ENCODE results near the gene NDUFB7.
"Not testable (repeated sequence)": the region's sequence is repeated elsewhere in the genome, so short reads cannot be mapped to it uniquely, and the experiment has no call there.

Gene NDUFB7

DNA sequence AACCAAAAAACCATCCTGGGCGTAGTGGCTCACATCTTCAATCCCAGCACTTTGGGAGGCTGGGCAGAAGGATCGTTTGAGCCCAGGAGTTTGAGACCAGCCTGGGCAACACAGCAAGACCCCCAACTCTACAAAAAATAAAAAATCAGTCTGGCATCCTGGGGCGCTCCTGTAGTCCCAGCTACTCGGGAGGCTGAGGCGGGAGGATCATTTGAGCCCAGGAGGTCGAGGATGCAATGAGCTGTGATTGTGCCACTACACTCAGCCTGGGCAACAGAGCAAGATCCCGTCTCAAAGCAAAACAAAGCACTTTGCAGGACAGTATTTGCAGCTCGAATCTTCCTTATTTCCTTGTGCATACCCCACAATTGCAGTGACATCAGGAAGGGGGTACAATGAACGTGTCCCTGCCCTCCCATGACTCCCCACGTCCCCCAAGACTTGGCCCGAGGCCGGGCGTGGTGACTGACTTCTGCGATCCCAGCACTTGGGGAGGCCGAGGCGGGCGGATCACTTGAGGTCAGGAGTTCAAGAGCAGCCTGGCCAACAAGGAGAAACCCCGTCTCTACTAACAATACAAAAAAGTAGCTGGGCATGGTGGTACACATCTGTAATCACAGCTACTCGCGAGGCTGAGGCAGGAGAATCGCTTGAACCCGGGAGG lies 870 bp downstream of the NDUFB7 start:
- DNase-seq (ENCODE audit: low read depth) = no peak

DNA sequence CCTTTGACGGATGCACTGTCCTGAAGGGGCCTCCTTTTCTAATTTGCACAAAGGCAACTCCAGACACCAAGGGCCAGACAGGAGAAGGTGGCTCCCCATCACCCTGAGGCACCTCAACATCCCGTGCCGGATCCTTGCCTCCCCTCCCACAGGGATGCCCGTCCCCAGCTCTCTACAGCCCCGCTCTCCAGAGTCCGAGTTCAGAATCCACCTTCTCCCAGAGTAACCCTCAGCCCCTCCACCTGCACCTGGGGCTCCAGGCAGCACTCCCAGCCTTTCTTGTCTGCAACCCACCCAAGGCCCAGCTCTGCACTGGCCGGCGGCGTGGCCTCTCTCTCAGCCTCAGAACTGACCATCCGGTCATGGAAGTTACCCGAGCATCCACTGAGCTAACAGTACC lies 4.8 kb downstream of the NDUFB7 start:
- DNase-seq (ENCODE audit: low read depth) = no peak

DNA sequence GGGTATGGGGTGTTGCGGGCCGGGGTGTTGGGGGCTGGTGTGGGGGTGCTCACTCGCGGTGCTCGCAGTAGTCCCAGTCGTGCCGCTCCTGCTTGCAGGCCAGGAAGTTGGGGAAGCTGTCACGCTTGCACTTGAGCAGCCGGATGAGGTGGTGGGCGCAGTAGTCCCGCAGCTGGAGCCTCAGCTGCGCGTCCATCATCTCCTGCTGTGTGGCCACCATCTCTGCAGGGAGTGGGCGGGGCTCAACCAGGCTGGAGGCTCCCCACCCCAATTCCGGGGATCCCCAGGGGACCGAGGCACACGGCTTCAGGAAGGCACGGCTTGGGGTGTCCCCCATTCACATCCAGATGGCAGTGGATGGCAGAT lies 5.2 kb downstream of the NDUFB7 start:
- no peak for DNase-seq (ENCODE audit: low read depth)

DNA sequence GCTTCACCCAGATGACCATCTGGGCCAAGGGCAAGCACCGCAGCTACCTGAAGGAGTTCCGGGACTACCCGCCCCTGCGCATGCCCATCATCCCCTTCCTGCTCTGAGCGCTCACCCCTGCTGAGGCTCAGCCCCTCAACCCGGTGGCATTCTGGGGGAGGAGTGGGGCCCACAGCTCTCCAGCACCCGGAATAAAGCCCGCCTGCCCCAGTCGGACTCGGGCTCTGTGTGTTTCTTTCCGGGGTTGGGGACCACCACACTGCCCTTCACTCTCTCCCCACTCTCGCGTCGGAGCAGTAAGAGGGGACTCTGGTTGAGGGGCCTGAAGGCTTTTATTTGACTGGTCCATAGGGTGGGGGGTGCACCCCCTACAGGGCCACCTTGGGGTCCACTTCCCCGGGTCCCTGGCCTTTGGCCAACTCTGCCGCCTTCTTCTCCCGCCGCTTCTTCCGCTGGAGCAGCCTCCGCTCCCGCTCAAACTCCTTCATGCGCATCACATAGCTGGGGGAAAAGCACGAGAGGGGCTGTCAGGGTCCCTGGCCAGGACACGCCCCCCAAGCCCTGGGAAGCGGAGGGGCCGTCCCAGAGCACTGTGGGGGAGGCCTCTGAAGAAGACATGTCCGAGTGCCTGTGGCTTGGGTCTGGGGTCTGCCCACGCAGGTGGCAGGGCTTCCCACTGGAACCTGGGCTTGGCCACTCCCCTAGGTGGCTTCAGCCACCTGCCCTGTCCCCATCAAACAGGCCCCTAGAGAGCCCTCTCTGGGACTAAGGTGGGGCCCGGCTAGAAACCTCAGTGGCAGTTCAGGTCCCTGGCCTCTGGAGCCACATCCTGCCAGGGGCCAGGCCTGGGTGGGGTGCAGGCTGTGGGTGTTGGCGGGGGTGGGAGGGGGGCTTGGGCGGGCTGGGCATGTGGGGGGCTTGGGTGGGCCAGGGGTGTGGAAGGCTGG lies 5.8 kb downstream of the NDUFB7 start:
- DNase-seq (ENCODE audit: low read depth) = no peak

DNA sequence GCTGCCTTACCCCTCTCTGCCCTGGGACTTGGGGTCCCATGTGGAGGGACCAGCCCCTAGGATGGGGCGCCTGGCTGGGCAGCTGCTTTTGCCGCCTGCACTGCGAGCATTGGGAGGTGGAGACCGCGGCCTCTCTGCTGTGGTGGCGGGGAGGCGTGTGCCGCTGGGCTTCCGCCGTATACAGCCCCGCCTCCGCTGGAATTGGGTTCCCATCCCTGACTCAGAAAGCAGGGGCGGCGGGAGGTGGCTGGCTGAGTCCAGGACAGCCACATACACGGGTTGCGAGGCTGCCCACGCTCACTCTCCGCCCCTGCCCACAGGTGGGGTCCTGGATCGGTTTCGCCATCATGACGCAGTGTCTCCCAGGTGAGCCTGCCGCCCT lies 6.6 kb downstream of the NDUFB7 start:
- no peak for DNase-seq (ENCODE audit: low read depth)

DNA sequence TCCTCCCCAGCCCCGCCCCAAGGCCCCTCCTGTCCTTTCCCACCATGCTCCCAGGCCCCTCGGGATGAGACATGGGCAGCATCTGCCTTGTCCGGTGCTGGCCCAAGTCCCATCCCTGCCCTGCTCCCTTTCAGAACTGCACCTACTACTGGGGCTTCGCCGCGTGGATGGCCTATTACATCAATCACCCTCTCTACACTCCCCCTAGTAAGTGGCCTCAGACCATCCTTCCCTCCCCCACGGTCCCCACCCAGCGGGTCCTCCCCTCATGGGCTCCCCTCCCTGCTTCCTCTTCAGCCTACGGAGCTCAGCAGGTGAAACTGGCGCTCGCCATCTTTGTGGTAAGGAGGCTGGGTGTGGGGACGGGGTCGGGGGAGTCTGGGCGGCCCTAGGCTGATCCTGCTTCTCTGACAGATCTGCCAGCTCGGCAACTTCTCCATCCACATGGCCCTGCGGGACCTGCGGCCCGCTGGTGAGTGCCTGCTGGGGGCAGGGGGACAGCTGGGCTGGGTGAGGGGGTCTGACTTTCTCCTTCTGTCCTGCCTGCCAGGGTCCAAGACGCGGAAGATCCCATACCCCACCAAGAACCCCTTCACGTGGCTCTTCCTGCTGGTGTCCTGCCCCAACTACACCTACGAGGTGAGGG lies 7.1 kb downstream of the NDUFB7 start:
- DNase-seq (ENCODE audit: low read depth) = not testable (repeated sequence)

DNA sequence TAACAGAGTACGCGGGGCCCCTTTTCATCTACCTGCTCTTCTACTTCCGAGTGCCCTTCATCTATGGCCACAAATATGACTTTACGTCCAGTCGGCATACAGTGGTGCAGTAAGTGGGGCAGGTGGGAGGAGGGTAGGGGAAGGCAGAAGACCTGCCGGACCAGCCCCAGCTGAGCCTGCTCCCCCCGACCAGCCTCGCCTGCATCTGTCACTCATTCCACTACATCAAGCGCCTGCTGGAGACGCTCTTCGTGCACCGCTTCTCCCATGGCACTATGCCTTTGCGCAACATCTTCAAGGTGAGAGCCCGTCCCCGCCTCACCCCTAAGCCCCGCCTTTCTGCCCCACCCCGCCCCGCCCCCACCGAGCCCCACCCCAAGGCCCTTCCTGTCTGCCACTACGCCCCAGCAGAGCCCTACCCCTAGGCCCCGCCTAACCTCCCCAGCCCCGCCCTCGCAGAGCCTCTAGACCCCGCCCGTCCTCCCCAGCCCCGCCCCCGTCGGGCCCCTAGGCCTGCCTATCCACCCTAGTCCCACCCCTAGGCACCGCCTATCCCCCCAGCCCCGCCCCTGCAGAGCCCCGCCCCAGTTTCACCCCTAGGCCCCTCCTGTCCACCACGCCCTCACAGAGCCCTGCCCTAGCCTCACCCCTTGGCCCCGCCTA lies 7.7 kb downstream of the NDUFB7 start:
- peak; percentile 30 for DNase-seq (ENCODE audit: low read depth)

DNA sequence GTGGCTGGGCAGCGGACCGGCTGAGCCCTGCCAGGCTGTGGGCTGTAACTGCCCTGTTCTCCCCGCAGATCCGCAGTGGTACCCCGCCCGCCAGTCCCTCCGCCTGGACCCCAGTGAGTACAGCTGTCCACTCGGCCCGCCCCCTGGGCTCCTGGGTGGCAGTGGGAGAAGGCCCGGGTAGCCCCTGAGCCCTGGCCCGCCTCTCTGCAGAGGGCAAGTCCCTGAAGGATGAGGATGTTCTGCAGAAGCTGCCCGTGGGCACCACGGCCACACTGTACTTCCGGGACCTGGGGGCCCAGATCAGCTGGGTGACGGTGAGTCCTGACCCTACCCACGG lies 8.3 kb downstream of the NDUFB7 start:
- no peak for DNase-seq (ENCODE audit: low read depth)

DNA sequence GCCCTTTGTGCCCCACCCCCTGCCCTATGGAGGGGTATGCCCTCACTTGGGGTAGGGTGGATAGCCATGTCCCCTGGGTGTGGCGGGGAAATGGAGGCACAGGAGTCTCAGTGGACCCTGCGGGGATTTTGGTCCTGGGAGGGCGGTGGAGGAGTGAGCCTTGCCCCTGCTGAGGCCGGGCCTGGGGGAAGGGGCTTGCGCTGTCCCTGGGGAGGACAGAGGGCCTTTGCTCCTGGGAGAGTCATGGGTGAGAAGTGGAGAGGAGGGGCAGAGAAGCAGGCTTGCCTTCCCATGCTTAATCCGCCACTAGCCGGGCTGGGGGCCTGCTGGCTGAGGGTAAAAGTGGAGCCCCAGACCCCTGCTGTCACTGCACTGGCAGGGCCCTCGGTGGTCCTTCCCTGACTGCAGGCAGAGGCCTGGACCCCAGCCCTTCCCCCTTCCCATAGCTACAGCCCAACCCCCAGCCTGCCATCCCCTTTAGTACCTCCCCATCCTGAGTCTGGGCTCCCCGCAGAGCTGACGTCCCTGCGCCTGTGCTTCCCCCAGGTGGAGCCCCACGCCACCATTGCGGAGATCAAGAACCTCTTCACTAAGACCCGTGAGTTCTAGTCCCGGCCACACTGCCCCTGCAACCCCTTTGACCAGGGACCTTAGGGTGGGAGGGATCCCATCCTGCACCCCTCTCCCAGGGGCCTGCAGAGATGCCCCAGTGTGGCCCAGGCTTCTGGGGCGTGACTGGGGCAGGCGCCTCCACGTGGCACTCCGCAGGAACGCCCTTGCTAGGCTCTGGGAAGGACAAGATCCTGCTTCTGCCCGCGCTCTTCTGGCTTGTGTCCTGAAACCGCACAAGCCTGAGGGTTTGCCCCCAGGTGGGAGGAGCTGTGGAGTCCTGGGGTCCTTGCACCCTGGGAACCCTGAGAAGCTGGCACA lies 8.9 kb downstream of the NDUFB7 start:
- DNase-seq (ENCODE audit: low read depth) = no peak

DNA sequence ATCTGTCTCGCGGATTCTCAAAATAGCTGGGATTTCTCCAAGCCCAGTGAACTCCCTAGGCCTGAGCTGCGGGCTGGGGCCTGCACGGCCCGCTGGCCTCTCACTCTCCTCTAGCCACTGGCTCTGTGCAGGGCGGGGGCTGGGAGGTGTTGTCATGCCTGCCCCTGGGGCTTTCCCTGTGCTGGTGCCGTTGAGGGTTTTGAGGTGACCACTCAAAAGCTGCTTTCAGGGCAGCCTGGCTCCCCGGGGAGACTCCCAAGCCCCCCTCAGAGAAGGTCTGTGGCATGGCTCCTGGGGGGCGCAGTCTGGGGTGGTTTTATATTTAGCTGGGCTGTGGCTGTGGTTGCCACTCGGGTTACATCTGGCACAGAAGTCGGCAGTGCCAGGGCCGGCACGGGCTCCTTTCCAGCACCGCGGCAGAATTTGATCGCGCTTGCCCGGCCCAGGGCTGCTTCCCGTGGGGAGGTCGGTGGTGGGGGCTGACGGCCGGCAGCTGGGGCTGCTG lies 10.0 kb downstream of the NDUFB7 start:
- no peak for DNase-seq (ENCODE audit: low read depth)

DNA sequence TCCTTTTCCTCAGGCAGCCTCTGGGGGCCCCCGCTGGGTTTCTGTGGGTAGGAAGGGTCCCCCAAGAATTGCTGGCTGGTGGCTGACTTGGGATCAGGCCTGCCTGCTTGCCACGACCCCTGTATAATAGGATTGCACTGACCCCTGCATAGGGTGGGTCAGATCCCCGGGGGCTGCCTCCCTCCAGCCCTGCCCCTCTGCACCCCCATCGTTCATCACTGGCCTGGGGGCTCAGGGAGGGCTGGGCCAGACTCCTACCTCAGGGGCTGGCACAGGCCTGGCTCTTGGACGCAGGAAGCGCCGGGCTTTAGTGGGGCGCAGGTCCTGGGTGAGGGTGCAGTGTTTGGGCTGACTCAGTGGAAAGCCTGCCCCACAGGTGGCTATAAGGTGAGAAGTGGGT lies 10.6 kb downstream of the NDUFB7 start:
- no peak for DNase-seq (ENCODE audit: low read depth)

DNA sequence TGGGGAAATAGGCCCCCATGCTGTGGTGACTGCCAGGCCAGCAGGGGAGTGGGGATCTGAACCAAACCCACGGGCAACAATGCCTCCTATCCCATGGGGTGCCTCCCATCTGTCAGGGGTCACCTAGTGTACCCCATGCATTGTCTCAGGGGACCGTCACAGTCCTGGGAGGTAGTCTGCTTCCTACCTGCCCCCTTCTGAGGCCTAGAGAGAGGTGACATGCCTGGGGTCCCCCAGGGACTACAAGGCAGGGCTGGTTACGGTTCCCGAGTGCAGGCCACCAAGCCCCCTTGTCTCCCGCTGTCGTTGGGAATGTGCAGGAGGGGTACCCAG lies 11.1 kb downstream of the NDUFB7 start:
- no peak for DNase-seq (ENCODE audit: low read depth)

DNA sequence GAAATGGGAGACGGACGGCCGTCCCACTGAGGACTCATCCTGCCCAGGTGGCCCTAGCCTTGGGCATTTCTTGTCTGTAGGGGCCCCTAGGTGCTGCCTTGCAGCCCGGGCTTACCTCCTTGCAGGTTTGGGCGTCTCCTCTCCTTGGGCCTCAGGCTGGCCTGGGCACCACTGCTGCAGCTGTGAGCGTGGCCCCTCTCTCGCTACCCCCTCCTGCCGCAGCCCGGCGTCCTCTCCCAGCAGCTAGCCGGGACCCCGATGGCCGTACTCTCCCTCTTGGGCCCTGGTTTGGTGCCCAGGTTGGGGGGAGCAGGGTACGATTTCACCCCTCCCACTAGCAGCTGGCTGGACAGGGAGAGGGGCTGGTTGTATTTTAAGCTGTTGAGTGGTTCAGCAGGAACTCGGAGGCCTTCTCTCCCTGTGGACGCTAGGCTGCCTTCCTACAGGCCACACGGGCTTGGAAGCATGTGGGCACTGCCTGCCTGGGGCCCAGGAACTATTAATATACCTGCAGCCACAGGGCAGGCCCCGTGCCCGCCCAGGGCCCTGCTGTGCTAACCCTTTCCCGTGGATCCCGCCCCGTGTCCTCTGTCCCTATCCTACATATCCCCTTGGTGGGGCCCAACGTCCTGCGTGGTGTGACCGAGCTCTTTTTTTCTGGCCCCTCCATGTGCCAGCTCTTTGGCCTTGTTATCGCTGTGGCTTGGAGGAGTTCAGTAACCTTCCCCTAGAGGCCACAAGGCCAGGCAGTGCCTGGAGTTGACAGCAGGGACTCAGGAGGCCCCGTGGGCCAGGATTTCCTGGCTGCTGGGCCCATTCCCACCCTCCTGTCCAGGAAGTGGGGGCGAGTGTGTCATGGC lies 11.7 kb downstream of the NDUFB7 start:
- DNase-seq (ENCODE audit: low read depth) = no peak

DNA sequence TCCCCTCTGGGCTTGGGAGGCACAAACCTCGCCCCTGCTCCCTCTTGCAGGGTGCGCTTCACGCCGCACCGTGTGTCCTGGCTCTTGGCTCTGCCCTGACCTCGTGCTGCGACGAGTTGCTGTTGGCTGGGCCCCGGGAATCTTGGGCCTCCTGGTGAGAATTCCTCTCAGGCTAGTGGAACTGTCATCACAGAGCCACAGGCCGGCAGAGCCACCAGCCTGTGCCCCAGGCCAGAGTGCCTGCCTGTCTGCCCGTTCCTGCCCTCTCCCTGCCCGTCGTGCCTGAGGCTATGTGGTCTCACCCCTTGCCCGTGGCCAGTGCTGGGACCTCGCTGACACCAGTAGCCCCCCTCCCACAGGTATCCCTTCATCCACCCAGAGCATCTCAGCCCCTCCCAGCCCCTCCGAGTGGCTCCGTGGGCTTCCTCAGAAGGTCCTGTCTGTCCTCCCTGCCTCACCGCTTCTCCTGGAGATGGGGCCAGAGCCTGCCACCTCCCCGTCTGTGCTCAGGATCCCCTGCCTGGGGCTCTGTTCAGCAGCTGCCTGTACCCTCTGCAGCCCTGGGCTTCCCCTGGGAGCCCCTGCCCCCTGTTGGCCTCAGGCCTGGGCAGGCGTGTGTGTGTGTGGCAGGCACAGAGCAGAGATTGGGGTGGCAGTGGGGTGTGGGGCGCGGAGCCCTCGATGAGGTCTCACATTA lies 13.3 kb downstream of the NDUFB7 start:
- DNase-seq (ENCODE audit: low read depth) = no peak

DNA sequence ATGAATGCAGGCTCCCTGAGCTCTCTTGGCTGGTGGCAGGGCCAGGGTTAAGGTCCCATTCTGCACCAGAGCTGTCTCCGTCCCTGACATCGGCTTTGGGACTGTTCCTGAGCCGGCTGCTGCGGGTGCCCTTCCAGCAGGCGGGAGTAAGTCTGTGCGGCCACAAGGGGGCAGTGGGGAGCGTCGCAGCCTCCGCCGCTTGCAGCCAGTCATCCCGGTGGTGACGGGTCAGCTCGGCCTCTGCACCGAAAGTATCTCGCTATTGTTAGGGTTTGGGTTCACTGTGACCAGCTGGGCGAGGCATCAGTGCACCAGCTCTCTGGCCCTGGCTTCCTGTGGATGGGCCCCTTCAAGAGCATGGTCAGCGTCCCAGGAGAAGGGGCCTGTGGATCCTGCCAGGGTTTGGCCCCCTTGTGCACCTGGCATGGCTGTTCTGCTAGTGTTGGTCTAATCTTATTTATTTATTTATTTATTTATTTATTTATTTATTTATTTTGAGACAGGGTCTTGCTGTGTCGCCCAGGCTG lies 15.1 kb downstream of the NDUFB7 start:
- DNase-seq (ENCODE audit: low read depth) = peak; percentile 66

DNA sequence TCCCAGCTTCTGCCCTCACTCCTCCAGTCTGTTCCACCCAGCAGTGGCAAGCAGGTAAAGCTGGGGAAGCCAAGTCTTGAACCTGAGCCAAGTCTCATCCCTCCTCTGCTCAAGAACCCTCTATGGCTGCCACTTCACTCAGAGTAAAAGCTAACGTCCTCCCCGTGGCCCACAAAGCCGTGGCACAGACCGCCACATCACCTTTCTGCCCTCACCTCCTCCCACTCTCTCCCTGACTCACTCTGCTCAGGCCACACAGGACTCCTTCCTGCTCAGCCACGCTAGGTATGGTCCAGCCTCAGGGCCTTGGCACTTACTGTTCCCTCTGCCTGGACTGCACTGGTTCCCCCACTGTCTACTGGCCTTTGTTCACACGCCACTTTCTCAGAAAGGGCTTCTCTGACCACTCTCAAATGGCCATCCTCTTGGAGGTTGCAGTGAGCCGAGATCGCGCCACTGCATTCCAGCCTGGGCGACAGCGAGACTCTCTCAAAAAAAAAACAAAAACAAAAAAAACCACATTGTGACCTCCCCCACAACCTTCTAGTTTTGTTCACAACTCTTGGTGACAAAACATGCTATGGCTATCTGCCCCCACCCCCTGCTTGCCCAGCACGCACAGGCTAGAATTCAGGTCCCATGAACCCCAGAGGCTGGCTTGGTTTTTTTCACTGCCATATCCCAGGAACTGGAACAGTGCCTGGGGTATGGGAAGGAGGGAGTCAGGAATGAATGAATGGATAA lies 15.8 kb downstream of the NDUFB7 start:
- DNase-seq (ENCODE audit: low read depth) = no peak

DNA sequence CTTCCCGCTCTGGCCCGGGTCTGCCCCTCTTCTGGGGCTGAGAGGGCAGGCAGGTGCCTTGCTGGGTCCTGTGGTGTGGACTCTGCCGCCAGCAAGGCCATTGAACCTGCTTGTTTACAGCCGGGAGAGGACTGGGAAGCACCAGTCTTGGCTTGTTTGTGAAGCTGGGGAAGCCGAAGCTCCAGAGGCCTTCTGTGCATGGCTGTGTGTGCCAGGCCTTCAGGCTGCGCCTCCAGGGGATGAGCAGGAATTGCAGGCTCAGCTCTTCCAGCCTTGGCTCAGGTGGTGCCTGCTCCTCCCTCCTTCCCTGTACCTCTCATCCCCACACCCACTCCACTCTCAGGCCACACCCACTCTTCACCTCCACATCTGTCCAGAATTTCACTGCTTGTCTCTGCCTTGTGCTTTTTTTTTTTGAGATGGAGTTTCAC lies 17.5 kb downstream of the NDUFB7 start:
- no peak for DNase-seq (ENCODE audit: low read depth)

DNA sequence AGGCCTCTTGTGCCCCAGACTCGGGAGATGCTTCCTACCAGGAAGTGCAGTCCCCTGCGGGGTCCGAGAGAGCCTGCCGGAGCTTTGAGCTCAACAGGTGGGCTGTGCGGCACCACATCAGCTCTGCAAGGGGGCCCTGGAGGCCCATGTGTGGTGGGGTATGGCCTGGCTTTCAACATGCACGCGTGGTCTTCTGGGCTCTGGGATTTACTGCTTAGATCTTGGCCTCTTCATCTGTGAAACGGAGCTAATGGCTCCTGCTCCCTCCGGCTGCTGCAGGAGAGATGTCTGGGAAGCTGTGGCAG lies 18.0 kb downstream of the NDUFB7 start:
- DNase-seq (ENCODE audit: low read depth) = no peak

Data from activated T-cell treated with anti-CD3 and anti-CD28 coated beads for 1 hour (primary cell).